Esophagus muscularis mucosa (tissue), 4 donors: ENCODE data around the gene LDLRAD3.

Experiments used
- CTCF ChIP-seq, 3 experiments: fragments of 200-600 bp in 2 of 3; fragments of 450-650 bp in 1 of 3; sonication (generic) in 2 of 3; IDR thresholded peaks; one replicate each; pipeline ENCODE4 v1.5.1; 2017 to 2019; ENCODE audit warnings: antibody characterized with exemption in 3 of 3, mild to moderate bottlenecking in 2 of 3, moderate library complexity in 1 of 3
- EP300 ChIP-seq: sonication (generic); formaldehyde crosslinking; IDR thresholded peaks from one replicate; pipeline ENCODE4 v1.6.1; 2017; ENCODE audit warnings: antibody characterized with exemption
- POLR2A ChIP-seq: fragments of 450-650 bp; IDR thresholded peaks from one replicate; pipeline ENCODE4 v1.6.1; 2017; ENCODE audit warnings: antibody characterized with exemption, moderate library complexity, mild to moderate bottlenecking, low read depth
- POLR2AphosphoS5 ChIP-seq, 2 donors: sonication (generic); formaldehyde crosslinking; IDR thresholded peaks; one replicate each; pipeline ENCODE4 v1.6.1; 2017; ENCODE audit warnings: antibody characterized with exemption in 2 of 2

- TF ChIP-seq CTCF (IDR thresholded peaks at IDR 0.05) = no peak
- no peak for TF ChIP-seq POLR2A
- no peak for TF ChIP-seq POLR2AphosphoS5 (IDR thresholded peaks at IDR 0.05)
- no peak for TF ChIP-seq EP300
These were observed 27.6 kb upstream of the LDLRAD3 start for GRCh38 chr11:35916270-35916669.
